ENCODE data around the gene RABGAP1L.
"Not testable (repeated sequence)": the region's sequence is repeated elsewhere in the genome, so short reads cannot be mapped to it uniquely, and the experiment has no call there.

Gene RABGAP1L

DNA sequence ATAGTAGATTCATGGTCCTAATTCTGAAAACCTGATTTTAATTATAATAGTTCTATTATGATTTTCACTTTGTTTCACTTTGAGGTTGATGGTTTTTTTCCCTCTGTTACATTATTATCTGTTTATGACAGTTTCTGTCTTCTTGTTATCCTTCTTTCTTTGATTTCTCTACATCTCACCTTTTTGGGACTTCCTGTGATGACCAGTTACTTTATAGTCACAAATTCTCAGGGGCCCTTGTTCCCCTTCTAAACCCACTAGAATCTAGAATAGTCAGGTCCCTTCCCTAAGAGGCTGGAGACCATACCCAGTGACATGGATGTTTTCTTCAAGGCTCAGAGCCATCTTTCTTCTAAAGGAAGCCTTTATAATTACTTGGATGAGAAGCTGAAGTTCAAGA, 526.9 kb downstream of the RABGAP1L start:
- DNase-seq, result no peak

DNA sequence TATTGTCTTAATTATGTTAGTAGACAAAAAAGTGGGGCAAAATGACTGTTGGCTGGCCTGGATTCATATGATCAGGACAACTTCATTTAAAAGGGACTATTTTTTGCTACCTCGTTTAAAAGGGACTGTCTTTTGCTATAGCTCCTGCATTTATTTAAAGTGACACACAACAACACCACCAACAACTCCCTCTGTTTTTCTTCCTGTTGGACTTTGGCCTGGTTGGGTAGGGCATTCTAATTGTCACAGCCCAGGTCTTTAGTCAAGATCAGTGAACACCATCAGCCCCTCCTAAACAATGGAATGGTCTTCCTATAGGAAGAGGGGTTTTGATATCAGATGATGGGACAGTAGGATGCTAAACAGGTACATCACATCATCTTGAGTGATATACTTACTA, 530.2 kb downstream of the RABGAP1L start:
- DNase-seq, result no peak

DNA sequence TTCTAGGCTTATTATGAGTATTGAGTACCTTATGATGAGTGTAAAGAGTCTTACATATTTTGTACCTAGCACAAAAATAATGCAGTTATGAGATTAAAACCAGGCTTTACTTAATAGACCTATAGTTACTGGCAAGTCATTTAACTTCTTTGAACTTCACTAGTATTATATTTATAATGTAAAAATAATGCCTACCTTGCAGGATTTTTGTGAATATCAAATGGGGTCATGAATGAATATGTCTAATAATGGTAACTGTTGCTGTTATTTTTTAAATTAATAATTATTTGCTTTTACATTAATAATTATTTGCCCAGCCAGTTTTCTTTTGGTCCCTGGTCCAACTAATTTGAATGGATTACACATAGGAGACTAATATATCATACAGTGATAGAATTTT, 530.9 kb downstream of the RABGAP1L start:
- DNase-seq, result no peak

DNA sequence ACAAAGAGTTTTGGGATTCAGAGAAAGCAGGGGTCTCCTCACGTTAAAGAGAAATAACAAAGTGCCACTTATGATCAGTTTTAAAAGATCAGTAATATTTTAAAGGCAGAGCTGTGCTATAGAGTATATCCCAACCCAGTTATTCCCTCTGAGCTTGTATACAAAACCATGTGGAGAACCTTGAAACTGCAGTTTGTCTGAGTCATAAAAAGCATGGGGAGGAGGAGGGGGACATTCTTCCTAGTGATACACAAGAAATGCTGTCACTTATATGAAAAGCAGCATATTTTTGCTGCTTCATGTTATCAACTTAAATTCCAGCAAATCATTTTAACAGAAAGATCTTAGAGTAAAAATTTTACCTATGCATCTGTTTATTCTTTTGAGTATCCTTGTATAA, 533.0 kb downstream of the RABGAP1L start:
- no peak for DNase-seq

DNA sequence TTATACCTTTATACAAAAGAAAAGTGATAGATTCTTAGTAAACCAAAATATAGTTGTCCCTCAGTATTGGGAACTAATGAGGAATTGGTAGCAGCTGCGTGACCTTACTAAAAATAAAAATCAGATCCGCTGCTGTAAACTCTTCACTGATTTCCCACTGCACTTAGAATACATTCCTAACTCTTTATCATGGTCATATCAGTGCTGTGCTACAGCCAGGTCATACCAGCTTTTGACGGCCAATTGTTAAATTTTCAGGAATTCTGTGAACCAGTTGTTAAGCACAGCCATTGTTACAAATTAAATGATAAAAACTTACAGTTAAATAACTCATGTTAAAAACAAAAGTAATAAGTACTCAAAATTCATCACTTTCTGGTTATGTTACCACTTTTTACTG, 533.8 kb downstream of the RABGAP1L start:
- DNase-seq, result no peak

DNA sequence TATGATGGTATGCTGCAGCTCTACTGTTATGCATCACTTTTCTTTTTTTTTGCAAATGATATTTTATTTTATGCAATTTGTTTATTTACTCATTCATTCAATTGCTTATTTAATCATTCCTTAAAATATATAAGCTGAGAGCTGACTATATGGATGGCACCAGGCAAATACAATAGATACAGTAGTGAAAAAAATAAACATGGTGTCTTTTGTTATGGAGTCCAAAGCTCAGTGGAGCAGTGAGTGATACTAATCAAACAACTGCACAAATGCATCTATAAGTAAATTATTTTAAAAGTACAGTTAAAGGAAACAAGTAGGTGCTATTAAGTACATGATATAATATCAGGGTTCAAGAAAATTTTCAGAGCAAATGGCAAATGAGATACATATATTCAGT, 534.2 kb downstream of the RABGAP1L start:
- not testable (repeated sequence) for DNase-seq

DNA sequence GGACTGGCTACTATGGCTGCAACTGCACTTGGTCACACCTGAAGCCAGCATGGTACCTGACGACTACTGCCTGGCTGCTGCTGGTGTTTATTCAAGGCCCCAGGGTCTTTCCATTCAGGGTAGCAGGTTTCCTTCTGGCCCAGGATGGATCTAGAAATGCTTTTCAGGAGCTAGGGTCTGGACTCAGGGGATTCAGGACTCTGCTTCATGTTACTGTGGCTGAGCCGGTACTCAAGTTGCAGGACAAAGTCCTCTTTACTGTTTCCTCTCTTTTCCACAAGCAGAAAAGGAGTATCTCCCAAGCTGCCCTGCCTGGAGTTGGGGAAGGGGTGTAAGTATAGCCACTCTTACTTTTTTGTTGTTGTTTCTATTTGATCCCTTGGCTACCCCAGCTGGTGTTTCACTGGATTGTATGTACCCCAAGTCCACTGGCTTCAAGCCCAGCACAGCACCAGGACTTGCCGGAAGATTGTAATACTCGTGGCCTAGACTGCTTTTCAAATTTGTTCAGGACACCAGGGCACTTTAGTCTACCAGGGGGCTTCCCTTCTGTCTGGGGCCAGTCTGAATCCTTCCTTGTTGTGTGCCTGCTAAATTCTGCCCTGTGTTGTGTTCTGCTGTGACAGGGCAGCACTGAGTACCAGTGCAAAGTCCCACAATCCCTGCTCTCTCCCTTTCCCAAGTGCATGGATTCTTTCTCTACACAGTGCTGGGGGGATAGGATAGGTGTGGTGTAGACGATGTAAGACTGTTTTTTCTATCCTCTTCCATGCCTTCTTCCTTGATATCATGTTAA, 536.9 kb downstream of the RABGAP1L start:
- no peak for DNase-seq

DNA sequence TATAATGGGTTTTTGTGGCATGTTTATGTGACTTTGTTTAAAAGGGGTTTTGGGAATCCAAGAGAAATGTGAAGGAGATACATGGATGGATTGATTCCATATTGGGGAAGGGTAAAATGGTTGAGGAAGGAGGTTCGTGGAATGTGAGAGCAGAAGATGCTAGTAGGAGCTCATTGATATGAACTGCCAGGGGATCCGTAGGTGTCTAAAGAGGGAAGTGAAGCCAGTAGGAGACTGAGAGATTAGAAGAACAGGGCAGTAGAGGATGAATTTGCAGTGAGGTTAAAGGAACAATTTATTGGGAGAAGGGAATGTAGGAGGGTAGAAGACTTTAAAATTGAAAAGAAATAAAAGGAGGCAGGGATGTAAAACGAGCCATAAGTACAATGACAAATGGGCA, 541.0 kb downstream of the RABGAP1L start:
- DNase-seq, result no peak

DNA sequence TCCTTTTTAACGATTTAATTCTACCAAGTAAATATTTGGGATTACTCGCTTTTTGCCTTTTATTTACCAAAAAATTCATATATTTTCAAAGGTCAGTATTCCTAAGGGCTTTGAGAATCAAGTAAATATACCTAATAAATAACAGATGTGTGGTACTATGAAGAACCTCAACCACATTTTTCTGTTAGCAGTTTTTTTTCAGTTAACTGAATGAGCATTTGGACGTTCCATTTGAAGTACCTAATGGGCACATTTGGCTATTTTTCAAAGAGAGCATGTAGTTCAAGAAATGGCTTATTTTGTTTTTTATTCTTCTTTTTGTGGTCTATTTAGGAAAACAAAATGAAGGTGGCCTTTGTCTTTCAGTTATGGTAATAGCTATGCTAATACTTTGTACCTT, 541.5 kb downstream of the RABGAP1L start:
- no peak for DNase-seq

DNA sequence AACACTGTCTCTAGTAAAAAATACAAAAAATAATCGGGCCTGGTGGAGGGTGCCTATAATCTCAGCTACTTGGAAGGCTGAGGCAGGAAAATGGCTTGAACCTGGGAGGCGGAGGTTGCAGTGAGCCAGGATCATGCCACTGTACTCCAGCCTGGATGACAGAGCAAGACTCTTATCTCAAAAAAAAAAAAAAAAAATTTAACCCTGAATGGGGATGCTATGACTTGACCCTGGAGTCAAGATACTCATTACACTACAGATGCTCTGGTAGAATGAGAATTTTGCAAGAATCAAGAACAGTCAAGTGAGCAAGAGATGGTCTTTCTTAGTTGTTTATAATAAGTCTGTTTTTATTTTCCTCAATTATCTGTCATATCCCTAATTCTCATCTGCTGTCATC, 542.2 kb downstream of the RABGAP1L start:
- no peak for DNase-seq

DNA sequence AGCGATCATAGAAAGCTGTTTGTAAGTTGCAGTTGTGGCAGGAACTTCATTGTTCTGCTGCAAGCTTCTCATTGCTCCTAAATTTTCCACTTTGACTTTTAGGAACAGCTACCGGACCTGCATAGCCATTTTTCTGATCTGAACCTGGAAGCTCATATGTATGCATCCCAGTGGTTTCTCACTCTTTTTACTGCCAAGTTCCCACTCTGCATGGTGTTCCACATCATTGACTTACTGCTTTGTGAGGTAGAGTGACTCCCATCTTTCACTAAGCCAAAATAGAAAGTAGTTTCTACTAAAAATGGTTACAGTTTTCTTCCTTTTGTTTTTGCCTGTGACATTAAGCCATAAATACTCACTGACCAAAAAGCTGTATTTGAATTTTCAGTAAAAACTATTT, 542.7 kb downstream of the RABGAP1L start:
- no peak for DNase-seq

DNA sequence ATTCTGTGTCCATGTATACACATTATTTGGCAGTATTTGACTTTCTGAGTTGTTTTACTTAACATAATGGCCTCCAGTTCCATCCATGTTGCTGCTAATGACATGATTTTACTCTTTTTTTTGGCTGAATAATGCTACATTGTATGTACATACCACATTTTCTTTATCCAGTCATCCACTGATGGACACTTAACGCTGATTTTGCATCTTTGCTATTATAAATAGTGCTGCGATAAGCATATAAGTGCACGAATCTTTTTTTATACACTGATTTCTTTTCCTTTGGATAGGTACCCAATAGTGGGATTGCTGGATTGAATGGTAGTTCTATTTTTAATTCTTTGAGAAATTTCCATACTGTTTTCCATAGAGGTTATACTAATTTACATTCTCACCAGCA, 544.0 kb downstream of the RABGAP1L start:
- DNase-seq, result no peak

DNA sequence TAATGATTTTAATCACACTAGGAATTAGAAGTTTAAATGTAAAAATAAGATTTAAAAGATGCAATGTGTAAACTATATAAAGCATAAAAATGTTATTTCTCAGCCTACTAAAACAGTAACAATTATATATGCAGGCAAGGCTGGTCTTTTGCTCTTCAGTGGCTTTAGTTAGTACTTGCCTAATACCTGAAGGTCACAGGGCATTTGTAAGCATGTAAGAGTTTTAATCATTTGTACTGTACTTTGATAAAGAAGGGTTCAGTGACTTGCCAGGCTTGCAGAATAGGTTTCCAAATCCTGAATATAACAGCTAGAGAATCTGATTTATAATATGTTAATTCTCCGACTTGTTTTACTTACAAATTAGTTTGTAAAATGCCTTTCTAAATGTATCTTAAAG, 545.0 kb downstream of the RABGAP1L start:
- DNase-seq, result no peak

DNA sequence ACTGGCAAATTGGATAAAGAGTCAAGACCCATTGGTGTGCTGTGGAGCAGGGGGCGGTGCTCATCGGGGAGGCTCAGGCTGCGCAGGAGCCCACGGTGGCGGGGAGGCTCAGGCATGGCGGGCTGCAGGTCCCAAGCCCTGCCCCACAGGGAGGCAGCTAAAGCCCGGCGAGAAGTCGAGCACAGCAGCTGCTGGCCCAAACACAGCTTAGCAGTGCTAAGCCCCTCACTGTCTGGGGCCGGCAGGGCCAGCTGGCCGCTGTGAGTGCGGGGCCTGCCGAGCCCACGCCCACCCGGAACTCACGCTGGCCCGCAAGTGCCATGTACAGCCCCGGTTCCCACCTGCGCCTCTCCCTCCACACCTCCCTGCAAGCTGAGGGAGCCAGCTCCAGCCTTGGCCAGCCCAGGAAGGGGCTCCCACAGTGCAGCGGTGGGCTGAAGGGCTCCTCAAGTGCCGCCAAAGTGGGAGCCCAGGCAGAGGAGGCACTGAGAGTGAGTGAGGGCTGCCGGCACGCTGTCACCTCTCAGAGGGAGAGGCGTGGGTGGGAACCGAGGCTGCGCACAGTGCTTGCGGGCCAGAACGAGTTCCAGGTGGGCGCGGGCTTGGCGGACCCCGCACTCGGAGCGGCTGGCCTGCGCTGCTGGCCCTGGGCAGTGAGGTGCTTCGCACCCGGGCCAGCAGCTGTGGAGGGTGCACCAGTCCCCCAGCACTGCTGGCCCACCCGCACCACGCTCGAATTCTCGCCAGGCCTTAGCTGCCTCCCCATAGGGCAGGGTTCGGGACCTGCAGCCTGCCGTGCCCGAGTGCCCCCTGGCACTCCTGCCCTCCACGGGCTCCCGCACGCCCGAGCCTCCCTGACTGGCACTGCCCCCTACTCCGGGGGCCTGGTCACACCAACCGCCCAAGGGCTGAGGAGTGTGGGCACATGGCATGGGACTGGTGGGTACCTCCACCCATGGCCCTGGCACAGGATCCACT, 551.8 kb downstream of the RABGAP1L start:
- no peak for DNase-seq

DNA sequence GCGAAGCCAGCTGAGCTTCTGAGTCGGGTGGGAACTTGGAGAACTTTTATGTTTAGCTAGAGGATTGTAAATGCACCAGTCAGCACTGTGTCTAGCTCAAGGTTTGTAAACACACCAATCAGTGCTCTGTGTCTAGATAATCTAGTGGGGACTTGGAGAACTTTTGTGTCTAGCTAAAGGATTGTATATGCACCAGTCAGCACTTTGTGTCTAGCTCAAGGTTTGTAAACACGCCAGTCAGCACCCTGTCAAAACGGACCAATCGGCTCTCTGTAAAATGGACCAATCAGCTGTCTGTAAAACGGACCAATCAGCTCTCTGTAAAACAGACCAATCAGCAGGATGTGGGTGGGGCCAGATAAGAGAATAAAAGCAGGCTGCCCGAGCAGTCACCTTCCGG, 552.5 kb downstream of the RABGAP1L start:
- not testable (repeated sequence) for DNase-seq

DNA sequence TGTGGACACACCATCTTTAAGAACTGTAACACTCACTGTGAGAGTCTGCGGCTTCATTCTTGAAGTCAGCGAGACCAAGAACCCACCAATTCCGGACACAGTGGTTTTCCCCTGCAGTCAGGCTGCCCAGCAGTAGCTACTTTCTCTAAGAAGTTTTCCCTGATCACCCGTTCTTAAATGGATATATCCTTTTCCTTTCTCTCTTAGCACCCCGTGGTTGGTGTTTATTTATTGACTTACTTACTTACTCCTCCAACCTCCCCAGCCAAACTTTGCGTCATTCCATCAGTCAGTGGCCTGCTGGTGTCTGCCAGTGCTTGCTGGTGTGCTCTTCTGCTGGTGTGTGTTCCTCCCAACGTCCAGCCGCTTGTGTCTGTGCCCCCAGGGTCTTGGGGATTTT, 553.2 kb downstream of the RABGAP1L start:
- DNase-seq, result no peak

DNA sequence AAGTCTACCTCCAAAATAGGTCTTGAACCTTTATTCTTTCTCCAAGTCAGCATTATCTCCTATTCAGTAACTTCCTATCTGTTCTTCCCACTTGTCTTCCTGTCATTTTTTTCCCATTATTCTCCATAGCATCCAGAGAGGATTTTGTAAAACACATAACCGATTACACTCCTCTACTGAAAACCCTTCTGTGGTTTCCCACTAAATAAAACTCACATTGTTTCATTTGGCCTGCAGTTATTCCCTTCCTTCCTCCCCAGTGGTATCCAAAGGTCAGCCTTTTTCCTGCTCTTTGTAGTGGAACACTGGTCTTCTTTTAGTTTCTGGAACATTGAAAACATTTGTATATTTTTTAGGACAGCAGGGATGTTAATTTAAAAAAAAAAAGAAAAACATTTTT, 554.5 kb downstream of the RABGAP1L start:
- DNase-seq, result no peak

DNA sequence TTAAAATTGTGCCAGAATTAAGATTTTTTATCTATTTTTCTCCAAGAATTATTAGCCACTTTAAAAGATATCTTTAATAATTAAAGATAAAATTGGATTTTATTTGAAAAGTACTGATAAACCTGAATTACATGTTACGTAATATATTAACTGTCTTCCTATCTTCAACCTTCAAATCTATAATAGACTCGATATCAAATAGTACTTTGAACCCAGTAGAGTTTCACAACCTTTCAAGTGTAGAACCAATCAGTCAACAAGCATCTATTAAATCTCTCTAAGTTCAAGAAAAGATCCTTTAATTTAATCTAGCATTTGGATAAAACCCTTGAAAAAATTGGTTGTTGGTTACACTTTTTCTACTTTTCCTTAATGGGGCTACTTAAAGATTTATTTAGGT, 559.9 kb downstream of the RABGAP1L start:
- no peak for DNase-seq

DNA sequence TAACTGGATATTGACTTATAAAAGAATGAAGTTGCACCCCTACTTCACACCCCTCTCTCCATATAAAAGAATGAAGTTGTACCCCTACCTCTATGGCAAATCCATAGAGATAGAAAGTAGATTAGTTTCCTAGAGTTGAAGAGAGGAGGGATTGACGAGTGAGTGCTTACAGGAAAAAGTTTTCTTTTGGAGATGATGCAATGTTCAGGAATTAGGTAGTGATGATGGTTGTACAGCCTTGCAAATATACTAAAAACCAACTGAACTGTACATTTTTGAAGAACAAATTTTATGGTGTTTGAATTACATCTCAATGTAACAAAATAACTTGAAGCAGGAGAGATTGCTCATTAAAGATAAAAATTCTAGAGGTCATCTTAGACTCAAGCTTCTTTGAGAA, 561.3 kb downstream of the RABGAP1L start:
- no peak for DNase-seq

DNA sequence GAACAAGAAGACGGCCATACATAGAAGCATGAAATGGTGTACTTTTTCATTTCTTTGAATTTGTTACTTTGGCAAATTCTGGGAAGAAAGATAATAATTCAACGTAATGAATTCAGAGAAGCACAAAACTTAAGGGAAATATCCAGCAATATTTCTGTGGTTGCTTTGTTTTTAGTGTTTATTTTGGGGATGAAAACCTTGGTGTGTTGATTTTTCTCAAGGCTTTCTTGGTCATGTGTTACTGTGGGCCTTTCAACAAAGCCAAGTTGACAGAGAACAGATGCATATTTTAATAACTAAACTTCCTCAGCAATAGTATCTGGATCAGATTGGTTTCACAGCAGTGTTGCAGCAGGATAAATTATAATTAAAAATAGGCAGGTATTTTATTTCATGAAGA, 561.9 kb downstream of the RABGAP1L start:
- DNase-seq, result no peak

DNA sequence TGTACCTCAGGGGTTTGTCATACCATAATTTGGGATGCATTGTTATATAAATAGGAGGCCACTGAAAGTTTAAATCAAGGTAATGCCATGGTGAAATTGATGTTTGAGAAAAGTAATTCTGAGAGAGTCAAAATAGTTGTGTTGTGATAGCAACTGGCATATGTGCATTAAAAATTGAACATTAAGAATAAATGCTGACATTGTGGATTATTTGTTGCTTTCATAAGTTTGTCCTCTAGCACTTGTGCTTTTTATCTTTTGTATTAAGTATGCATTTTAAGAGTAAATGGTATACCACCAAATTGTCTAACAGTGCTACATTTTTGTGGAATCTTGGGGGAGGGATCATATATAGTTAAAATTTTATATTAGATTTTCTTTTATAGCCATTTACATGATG, 564.5 kb downstream of the RABGAP1L start:
- DNase-seq, result no peak

DNA sequence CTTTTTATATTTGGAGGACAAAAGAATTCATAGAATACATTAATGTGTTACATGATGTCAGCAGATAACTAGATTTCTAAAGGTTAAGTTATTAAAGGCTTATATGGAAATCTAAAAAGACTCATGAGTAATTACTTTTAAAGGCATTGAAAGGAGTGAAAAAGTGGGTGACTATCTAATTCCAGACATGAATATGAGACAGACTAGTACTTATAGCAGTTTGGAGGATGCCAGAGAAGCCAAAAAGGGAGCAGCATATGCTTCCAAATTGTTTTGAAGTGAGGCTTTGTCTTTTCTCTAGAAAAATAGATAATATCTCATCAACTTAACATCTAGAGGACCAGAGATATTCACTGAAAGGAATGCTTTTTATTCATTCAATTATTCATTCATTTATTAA, 564.9 kb downstream of the RABGAP1L start:
- DNase-seq, result no peak

DNA sequence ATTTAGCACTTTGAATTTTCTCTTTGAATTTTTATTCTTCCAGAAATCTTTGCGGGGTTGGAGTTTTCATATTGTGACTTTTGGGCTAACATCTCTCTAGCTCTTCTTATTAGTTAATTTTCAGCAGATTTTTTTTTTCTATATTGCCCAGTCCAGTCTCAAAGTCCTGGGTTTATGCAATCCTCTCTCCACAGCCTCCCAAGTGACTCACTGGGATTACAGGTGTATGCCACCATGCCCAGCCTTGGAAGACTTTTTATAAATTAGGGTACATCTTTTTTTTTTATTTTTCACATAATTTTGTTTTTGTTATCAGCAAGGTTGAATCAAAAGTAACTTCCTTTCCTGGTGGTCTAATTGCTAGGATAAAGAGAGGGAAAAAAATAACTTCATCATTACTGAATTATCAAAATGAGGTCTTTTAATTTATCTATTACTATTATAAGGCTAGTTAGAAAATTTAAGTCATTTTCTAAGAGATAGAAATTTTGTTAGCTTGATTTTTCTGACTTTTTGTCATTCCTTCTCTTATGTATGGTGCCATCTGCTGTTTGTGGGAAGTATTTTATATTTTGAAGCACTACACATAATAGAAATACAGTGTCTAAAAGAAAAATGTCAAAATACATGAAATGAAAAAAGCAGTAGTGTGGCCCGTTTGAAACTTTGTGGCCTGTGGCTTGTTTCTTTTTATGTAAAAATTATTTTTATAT, 567.0 kb downstream of the RABGAP1L start:
- DNase-seq, result no peak

Data from activated CD4-positive, alpha-beta T cell treated with anti-CD3 and anti-CD28 coated beads for 4 hours (primary cell).